Suprapubic skin (tissue), 4 donors: Measurements from ENCODE around the gene COMMD1.

Source experiments
- CTCF ChIP-seq, 2 donors: fragments of 200-600 bp in 1 of 2; fragments of 450-650 bp in 1 of 2; sonication (generic) in 1 of 2; IDR thresholded peaks; one replicate each; pipeline ENCODE4 v1.5.1; 2016 to 2019; ENCODE audit warnings: antibody characterized with exemption in 2 of 2, mild to moderate bottlenecking in 1 of 2, moderate library complexity in 1 of 2
- EP300 ChIP-seq: sonication (generic); formaldehyde crosslinking; IDR thresholded peaks from one replicate; pipeline ENCODE4 v1.6.1; 2017; ENCODE audit warnings: antibody characterized with exemption
- POLR2A ChIP-seq, 2 donors: fragments of 450-650 bp; IDR thresholded peaks; one replicate each; pipeline ENCODE4 v1.6.1; 2017; ENCODE audit warnings: antibody characterized with exemption in 2 of 2, mild to moderate bottlenecking in 2 of 2, moderate library complexity in 2 of 2
- POLR2AphosphoS5 ChIP-seq, 3 donors: sonication (generic); formaldehyde crosslinking; IDR thresholded peaks; one replicate each; pipeline ENCODE4 v1.6.1; 2017; ENCODE audit warnings: antibody characterized with exemption in 3 of 3

- TF ChIP-seq CTCF (IDR thresholded peaks at IDR 0.05): no peak
- no peak for TF ChIP-seq EP300
- TF ChIP-seq POLR2AphosphoS5 (IDR thresholded peaks at IDR 0.05): no peak
- TF ChIP-seq POLR2A (IDR thresholded peaks at IDR 0.05): no peak
These were observed 33.0 kb downstream of the COMMD1 start for GRCh38 chr2:61938511-61938910.
